Neural progenitor cell (in vitro differentiated cells): ENCODE measurements around the gene C4orf51. TPM values are rescaled to one million over a fixed set of nuclear protein-coding genes. Genes with fewer than 3 reads are reported as not detected.

Experiments
- DNase-seq: peaks from one replicate; pipeline ENCODE4 v3.0.0-alpha.2; 2016; ENCODE audit warnings: low spot score
- H2AFZ ChIP-seq: fragments of 200-600 bp; sonication (generic); replicated peaks from 2 replicates; pipeline ENCODE4 v1.6.1; 2016; ENCODE audit warnings: antibody characterized with exemption
- H3F3A ChIP-seq: fragments of 200-600 bp; sonication (generic); 2 replicates; pipeline ENCODE4 v1.6.1; 2016; ENCODE audit warnings: antibody characterized with exemption, low read depth
- H3K27ac ChIP-seq: fragments of 200-600 bp; sonication (generic); 2 replicates; pipeline ENCODE4 v1.5.1; 2016; ENCODE audit warnings: mild to moderate bottlenecking
- H3K27me3 ChIP-seq: fragments of 200-600 bp; sonication (generic); 2 replicates; pipeline ENCODE4 v1.6.1; 2016; ENCODE audit warnings: mild to moderate bottlenecking, moderate library complexity
- H3K36me3 ChIP-seq: fragments of 200-600 bp; sonication (generic); 2 replicates; pipeline ENCODE4 v1.5.1; 2016
- H3K4me1 ChIP-seq: fragments of 200-600 bp; sonication (generic); 2 replicates; pipeline ENCODE4 v1.6.1; 2016; ENCODE audit warnings: mixed run types
- H3K4me2 ChIP-seq: fragments of 200-600 bp; sonication (generic); 2 replicates; pipeline ENCODE4 v1.6.1; 2016
- H3K4me3 ChIP-seq: fragments of 200-600 bp; sonication (generic); 2 replicates; pipeline ENCODE4 v1.5.1; 2016
- H3K79me2 ChIP-seq: fragments of 200-600 bp; sonication (generic); 2 replicates; pipeline ENCODE4 v1.6.1; 2016; ENCODE audit warnings: low read depth
- H3K9ac ChIP-seq: fragments of 200-600 bp; sonication (generic); 2 replicates; pipeline ENCODE4 v1.6.1; 2016
- H3K9me3 ChIP-seq: fragments of 200-600 bp; sonication (generic); 2 replicates; pipeline ENCODE4 v1.5.1; 2016; ENCODE audit warnings: low read depth
- H4K20me1 ChIP-seq: fragments of 200-600 bp; sonication (generic); 2 replicates; pipeline ENCODE4 v1.6.1; 2016; ENCODE audit warnings: low read depth
- H3K27ac Mint-ChIP-seq: 3 replicates; pipeline ENCODE4 v1.8.0; 2021; ENCODE audit warnings: mixed read lengths
- H3K27me3 Mint-ChIP-seq: 2 replicates; pipeline ENCODE4 v1.8.0; 2022; ENCODE audit warnings: low read depth, mild to moderate bottlenecking, inconsistent platforms, moderate library complexity, mixed read lengths; ENCODE audit not compliant: insufficient read depth
- H3K36me3 Mint-ChIP-seq: 3 replicates; pipeline ENCODE4 v1.8.0; 2021; ENCODE audit warnings: mixed read lengths
- H3K4me1 Mint-ChIP-seq: 3 replicates; pipeline ENCODE4 v1.8.0; 2021; ENCODE audit warnings: mixed read lengths
- H3K4me3 Mint-ChIP-seq: 3 replicates; pipeline ENCODE4 v1.8.0; 2021; ENCODE audit warnings: mild to moderate bottlenecking, moderate library complexity, mixed read lengths
- H3K9me3 Mint-ChIP-seq: 3 replicates; pipeline ENCODE4 v1.8.0; 2020; ENCODE audit warnings: mixed read lengths
- EZH2 ChIP-seq: fragments of 200-600 bp; sonication (generic); IDR thresholded peaks from 2 replicates; pipeline ENCODE4 v1.6.1; 2017; ENCODE audit warnings: antibody characterized with exemption, mild to moderate bottlenecking, moderate library complexity
- EZH2phosphoT487 ChIP-seq: fragments of 200-600 bp; sonication (generic); IDR thresholded peaks from 2 replicates; pipeline ENCODE4 v1.6.1; 2017; ENCODE audit warnings: antibody characterized with exemption
- total RNA-seq: library from RNA; depleted of rRNA; stranded (reverse); fragments of >200 nt; gene quantifications from 2 replicates; pipeline ENCODE4 v1.2.3, GENCODE V29; 2015; ENCODE audit warnings: low replicate concordance
- TF ChIP-seq, protein P1 (sequence below): fragments of 200-600 bp; sonication (generic); IDR thresholded peaks from 2 replicates; pipeline ENCODE4 v1.5.1; 2017; ENCODE audit warnings: antibody characterized with exemption, mild to moderate bottlenecking

Gene C4orf51
- total RNA-seq, 1 donor from 2014 or later: not detected

DNA sequence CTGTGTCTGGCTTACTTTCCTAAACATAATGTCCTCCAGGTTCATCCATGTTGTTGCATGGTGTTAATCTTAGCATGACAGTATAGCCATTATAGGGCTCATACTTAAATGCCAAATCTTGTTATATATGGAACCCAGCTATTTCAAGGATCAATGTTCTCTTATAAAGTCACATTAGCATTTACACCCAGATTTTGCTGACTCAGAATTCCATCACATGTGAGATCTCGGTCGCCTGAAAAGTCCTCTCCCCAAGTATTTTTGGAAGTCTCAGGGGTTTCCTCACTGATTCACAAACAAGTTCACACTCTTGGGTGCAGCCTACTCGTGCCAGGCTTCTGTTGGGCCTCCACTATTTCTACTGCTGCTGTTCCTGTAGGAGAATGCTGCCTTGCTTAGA lies 19.9 kb upstream of the C4orf51 start:
- Mint-ChIP-seq H3K27me3 (no peaks in the 10 kb centered on the region), H3K4me1 (no peaks in the 10 kb centered on the region), H3K4me3 (no peak overlapping the region), H3K27ac (no peak overlapping the region), H3K36me3 (peaks cover 14% of the 10 kb centered on the region), H3K9me3 (peaks cover 3% of the 10 kb centered on the region)
- no peak overlapping the region for H2AFZ ChIP-seq
- H3K27ac ChIP-seq: no peak overlapping the region
- DNase-seq: no peak
- H3K4me2 ChIP-seq: no peak overlapping the region
- no peaks in the 10 kb centered on the region for H3K9me3 ChIP-seq
- no peaks in the 10 kb centered on the region for H3F3A ChIP-seq
- no peak overlapping the region for H3K4me3 ChIP-seq
- TF ChIP-seq EZH2phosphoT487: no peak
- no peak for TF ChIP-seq EZH2
- TF ChIP-seq, protein P1, sequence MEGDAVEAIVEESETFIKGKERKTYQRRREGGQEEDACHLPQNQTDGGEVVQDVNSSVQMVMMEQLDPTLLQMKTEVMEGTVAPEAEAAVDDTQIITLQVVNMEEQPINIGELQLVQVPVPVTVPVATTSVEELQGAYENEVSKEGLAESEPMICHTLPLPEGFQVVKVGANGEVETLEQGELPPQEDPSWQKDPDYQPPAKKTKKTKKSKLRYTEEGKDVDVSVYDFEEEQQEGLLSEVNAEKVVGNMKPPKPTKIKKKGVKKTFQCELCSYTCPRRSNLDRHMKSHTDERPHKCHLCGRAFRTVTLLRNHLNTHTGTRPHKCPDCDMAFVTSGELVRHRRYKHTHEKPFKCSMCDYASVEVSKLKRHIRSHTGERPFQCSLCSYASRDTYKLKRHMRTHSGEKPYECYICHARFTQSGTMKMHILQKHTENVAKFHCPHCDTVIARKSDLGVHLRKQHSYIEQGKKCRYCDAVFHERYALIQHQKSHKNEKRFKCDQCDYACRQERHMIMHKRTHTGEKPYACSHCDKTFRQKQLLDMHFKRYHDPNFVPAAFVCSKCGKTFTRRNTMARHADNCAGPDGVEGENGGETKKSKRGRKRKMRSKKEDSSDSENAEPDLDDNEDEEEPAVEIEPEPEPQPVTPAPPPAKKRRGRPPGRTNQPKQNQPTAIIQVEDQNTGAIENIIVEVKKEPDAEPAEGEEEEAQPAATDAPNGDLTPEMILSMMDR: no peak
- H4K20me1 ChIP-seq: no peaks in the 10 kb centered on the region
- H3K9ac ChIP-seq: no peak overlapping the region
- H3K4me1 ChIP-seq: no peaks in the 10 kb centered on the region
- no peaks in the 10 kb centered on the region for H3K36me3 ChIP-seq
- H3K79me2 ChIP-seq: no peaks in the 10 kb centered on the region
- no peaks in the 10 kb centered on the region for H3K27me3 ChIP-seq

DNA sequence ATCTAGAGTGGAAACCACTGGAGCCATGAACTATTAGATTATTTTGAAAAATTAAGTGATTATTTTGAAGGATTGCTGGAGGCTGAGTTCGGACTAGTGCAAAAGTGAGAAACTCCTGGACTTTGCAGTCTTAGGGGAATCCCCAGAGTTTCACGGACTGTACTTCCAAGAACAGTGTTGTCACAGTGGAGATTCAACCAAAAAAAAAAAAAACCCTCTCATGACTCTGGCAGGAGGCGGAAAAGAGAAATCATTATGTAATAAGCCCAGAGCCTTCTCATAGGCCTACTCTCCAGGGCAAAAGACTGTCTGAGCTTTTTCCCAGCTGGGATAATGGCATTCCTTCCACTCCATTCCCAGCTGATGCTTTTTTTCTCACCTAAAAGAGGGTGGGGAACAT lies 16.8 kb upstream of the C4orf51 start:
- H3K27ac Mint-ChIP-seq: no peak overlapping the region
- H3K36me3 ChIP-seq: no peaks in the 10 kb centered on the region
- H3K9me3 Mint-ChIP-seq: peaks cover 3% of the 10 kb centered on the region
- no peak overlapping the region for H3K9ac ChIP-seq
- H3K27me3 ChIP-seq: no peaks in the 10 kb centered on the region
- H2AFZ ChIP-seq: no peak overlapping the region
- no peak overlapping the region for H3K4me3 Mint-ChIP-seq
- H3K27ac ChIP-seq: no peak overlapping the region
- H3K9me3 ChIP-seq: no peaks in the 10 kb centered on the region
- H3K27me3 Mint-ChIP-seq: no peaks in the 10 kb centered on the region
- TF ChIP-seq, protein P1: no peak
- TF ChIP-seq EZH2phosphoT487 (no peak), EZH2 (no peak)
- no peaks in the 10 kb centered on the region for H3K4me1 Mint-ChIP-seq
- H3K4me1 ChIP-seq: no peaks in the 10 kb centered on the region
- no peak overlapping the region for H3K4me3 ChIP-seq
- peak; percentile 12 for DNase-seq
- H4K20me1 ChIP-seq: no peaks in the 10 kb centered on the region
- no peak overlapping the region for H3K4me2 ChIP-seq
- no peaks in the 10 kb centered on the region for H3F3A ChIP-seq
- peaks cover 10% of the 10 kb centered on the region for H3K36me3 Mint-ChIP-seq
- no peaks in the 10 kb centered on the region for H3K79me2 ChIP-seq

DNA sequence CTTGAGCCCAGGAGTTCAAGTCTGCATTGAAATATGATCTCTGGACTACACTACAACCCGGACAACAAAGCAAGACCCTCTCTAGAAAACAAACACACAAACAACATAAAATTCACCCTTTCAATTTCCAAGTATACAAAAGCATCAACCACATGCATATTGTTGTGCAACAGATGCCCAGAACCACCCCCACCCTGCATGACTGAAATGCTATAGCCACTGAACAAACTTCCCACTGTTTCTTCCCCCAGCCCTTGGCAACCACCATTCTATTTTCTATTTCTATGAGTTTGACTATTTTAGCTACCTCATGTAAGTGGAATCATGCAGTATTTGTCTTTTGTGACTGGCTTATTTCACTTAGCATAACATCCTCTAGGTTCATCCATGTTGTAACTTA lies 14.2 kb upstream of the C4orf51 start:
- TF ChIP-seq, protein P1: no peak
- no peak for TF ChIP-seq EZH2phosphoT487
- no peak for TF ChIP-seq EZH2
- no peaks in the 10 kb centered on the region for H3K4me1 Mint-ChIP-seq
- H3K27ac Mint-ChIP-seq: peak overlapping the region; percentile 27
- peaks cover 3% of the 10 kb centered on the region for H3K36me3 Mint-ChIP-seq
- no peak for DNase-seq
- Histone ChIP-seq H3K27ac (no peak overlapping the region), H2AFZ (no peak overlapping the region), H3K27me3 (no peaks in the 10 kb centered on the region), H3K36me3 (no peaks in the 10 kb centered on the region), H3K79me2 (no peaks in the 10 kb centered on the region), H3K4me1 (no peaks in the 10 kb centered on the region), H3K4me3 (no peak overlapping the region), H3K9ac (no peak overlapping the region), H3K4me2 (no peak overlapping the region), H3K9me3 (no peaks in the 10 kb centered on the region), H4K20me1 (no peaks in the 10 kb centered on the region), H3F3A (no peaks in the 10 kb centered on the region)
- no peaks in the 10 kb centered on the region for H3K9me3 Mint-ChIP-seq
- no peaks in the 10 kb centered on the region for H3K27me3 Mint-ChIP-seq
- H3K4me3 Mint-ChIP-seq: no peak overlapping the region
